ENCODE measurements around the gene PLEKHA1. TPM values are rescaled to one million over a fixed set of nuclear protein-coding genes. Genes with fewer than 3 reads are reported as not detected.

PLEKHA1 gene
- total RNA-seq, 2 donors from 2014 or later, result 14.2 to 26.5 TPM

- no peaks in the 10 kb centered on the region for H3K27me3 ChIP-seq
- no peaks in the 10 kb centered on the region for H3K9me3 ChIP-seq
- intact Hi-C loops (cut with DNase I), result no loop called here
- no peak for DNase-seq
- no peak for ATAC-seq
- peaks cover 32% of the 10 kb centered on the region for H3K4me1 ChIP-seq
- H3K27ac ChIP-seq, result peak overlapping the region in 2 of 4 donors; percentile 98 to 99
- no peaks in the 10 kb centered on the region for H3K36me3 ChIP-seq (replicated peaks in 1 of 2; ENCODE audit: insufficient read depth in 1 of 2, low read depth in 2 of 2)
- 59 to 63% methylated on average over 4 of the region's 4 CpGs for WGBS, 2 donors
- no peak for TF ChIP-seq CTCF (IDR thresholded peaks at IDR 0.05)
- no peak for TF ChIP-seq POLR2A (IDR thresholded peaks at IDR 0.05)
- no peak overlapping the region for H3K4me3 ChIP-seq
These were observed 1.4 kb upstream of the PLEKHA1 start for GRCh38 chr10:122373108-122373507.

GRCh38 chr10:122373721-122374120, 787 bp upstream of the PLEKHA1 start:
- Histone ChIP-seq H3K4me1 (peaks cover 32% of the 10 kb centered on the region), H3K36me3 (replicated peaks in 1 of 2; ENCODE audit: insufficient read depth in 1 of 2, low read depth in 2 of 2) (no peaks in the 10 kb centered on the region), H3K27ac (peak overlapping the region; percentile 82 to 99 (median 98)), H3K27me3 (no peaks in the 10 kb centered on the region), H3K4me3 (peak overlapping the region in 1 of 2 donors; percentile 31), H3K9me3 (no peaks in the 10 kb centered on the region)
- WGBS, 2 donors, result 2 to 4% methylated on average over 13 of the region's 13 CpGs
- DNase-seq (peak; percentile 20 to 27 (median 23)), ATAC-seq (peak; percentile 2)
- no peak for TF ChIP-seq POLR2A (IDR thresholded peaks at IDR 0.05)
- no peak for TF ChIP-seq CTCF (IDR thresholded peaks at IDR 0.05)
- intact Hi-C loops (cut with DNase I), result no loop called here

GRCh38 chr10:122374859-122375678, 561 bp downstream of the PLEKHA1 start:
- H3K27me3 ChIP-seq, result no peaks in the 10 kb centered on the region
- peak; percentile 70 to 79 (median 73) for DNase-seq
- no peaks in the 10 kb centered on the region for H3K36me3 ChIP-seq (replicated peaks in 1 of 2; ENCODE audit: insufficient read depth in 1 of 2, low read depth in 2 of 2)
- intact Hi-C loops (cut with DNase I), result no loop called here
- peak overlapping the region; percentile 47 to 83 for H3K4me3 ChIP-seq
- WGBS, 2 donors, result 0% methylated on average over 4 to 53 of the region's 89 CpGs
- no peaks in the 10 kb centered on the region for H3K9me3 ChIP-seq
- H3K27ac ChIP-seq, result peak overlapping the region; percentile 95 to 99 (median 98)
- TF ChIP-seq POLR2A (IDR thresholded peaks at IDR 0.05) (peak; percentile 55 to 66 (median 56)), CTCF (IDR thresholded peaks at IDR 0.05) (no peak)
- ATAC-seq, result peak; percentile 49
- H3K4me1 ChIP-seq, result peaks cover 33% of the 10 kb centered on the region

- Histone ChIP-seq H3K4me1 (peaks cover 39% of the 10 kb centered on the region), H3K4me3 (peak overlapping the region; percentile 47 to 83), H3K27ac (peak overlapping the region; percentile 95 to 99 (median 98)), H3K27me3 (no peaks in the 10 kb centered on the region), H3K9me3 (no peaks in the 10 kb centered on the region), H3K36me3 (replicated peaks in 1 of 2; ENCODE audit: insufficient read depth in 1 of 2, low read depth in 2 of 2) (no peaks in the 10 kb centered on the region)
- TF ChIP-seq POLR2A (IDR thresholded peaks at IDR 0.05) (no peak), CTCF (IDR thresholded peaks at IDR 0.05) (no peak)
- DNase-seq, result no peak
- 1 to 2% methylated on average over 7 of the region's 7 CpGs for WGBS, 2 donors
- intact Hi-C loops (cut with DNase I), result no loop called here
- ATAC-seq, result no peak
These were observed 1.2 kb downstream of the PLEKHA1 start for GRCh38 chr10:122375679-122376160.
